ENCODE measurements around the gene DGKI.

DNA sequence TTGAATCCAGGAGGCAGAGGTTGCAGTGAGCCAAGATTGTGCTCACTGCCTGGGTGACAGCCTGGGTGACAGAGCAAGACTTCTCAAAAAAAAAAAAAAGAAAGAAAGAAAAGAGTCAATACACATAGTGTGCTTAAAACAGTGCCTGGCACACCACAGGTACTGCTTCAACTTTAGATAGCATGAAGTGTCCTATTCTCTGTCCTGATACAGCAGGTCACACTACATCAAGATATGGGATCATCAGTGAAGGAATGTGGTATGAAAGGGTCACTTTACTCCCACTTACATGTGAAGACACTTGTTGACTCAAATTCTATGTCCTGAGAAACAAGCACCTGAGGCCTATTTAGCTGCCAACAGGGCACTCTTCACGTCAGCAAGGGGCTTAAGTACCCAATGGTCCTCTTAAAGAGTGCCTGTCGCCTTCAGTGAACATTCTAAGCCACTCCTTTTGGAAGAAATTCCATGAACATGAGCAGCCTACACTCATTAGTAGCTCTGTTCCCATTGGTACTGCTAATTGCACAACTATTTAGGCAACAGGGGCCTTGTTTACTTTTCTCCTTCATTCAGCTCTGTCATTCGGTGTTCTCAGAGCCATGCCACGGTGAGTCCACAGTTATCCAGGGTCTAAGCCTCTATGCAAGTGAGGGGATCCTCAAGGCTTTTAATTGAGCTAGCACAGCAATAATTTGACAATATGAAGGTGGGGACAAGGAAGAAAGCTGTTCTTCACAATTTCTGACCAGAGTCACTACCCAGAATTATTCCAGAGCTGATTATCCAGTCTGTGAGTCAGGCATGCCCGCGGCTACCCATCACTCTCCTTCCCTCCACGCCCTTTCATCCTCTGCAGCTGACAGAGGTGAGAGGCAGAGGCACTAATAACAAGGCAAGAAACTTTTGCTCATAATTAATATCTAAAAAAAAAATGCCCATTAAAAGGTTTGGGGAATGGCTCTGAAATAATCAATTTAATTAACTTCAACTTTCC, 446.6 kb downstream of the DGKI start:
- TF ChIP-seq SUZ12 (IDR thresholded peaks at IDR 0.05; ENCODE audit: extremely low read depth, insufficient read depth, insufficient read length), result no peak
- no peak for TF ChIP-seq YY1 (IDR thresholded peaks at IDR 0.05; ENCODE audit: insufficient read depth, insufficient read length)
- TF ChIP-seq ZNF274 (IDR thresholded peaks at IDR 0.05; ENCODE audit: low read depth, low read length), result no peak

Measured in NT2/D1 (cell line).